Thoracic aorta (tissue), 2 donors: Measurements from ENCODE around the gene TTLL11. TPM values are rescaled to one million over a fixed set of nuclear protein-coding genes. Genes with fewer than 3 reads are reported as not detected.

Experiments used
- ATAC-seq: fragments of 150-250 bp; one replicate; pipeline ENCODE4 v1.8.0; 2017; ENCODE audit warnings: low read depth; ENCODE audit not compliant: insufficient number of reproducible peaks, low FRiP score
- DNase-seq: peaks from one replicate; pipeline ENCODE4 v3.0.0-alpha.2; 2020; ENCODE audit warnings: low spot score
- H3K27ac ChIP-seq, 2 donors: fragments of 200-600 bp; sonication (generic); 1 replicate in 1 of 2; 2 replicates in 1 of 2; pipeline ENCODE4 v1.5.1; 2016; ENCODE audit warnings: mild to moderate bottlenecking in 2 of 2, moderate library complexity in 2 of 2
- H3K27me3 ChIP-seq: fragments of 200-600 bp; sonication (generic); replicated peaks from 2 replicates; pipeline ENCODE4 v1.6.0; 2016; ENCODE audit warnings: mild to moderate bottlenecking; ENCODE audit not compliant: insufficient read depth
- H3K36me3 ChIP-seq: fragments of 200-600 bp; sonication (generic); one replicate; pipeline ENCODE4 v1.5.1; 2016
- H3K4me1 ChIP-seq, 2 donors: fragments of 200-600 bp; sonication (generic); 1 replicate in 1 of 2; 2 replicates in 1 of 2; pipeline versions ENCODE4 v1.5.1 to v1.6.0; 2016; ENCODE audit warnings: low read depth in 2 of 2, mild to moderate bottlenecking in 1 of 2; ENCODE audit not compliant: control insufficient read depth in 1 of 2
- H3K4me3 ChIP-seq: fragments of 200-600 bp; sonication (generic); 2 replicates; pipeline ENCODE4 v1.5.1; 2016; ENCODE audit warnings: mild to moderate bottlenecking
- H3K9me3 ChIP-seq: fragments of 200-600 bp; sonication (generic); 2 replicates; pipeline ENCODE4 v1.5.1; 2016
- CTCF ChIP-seq: fragments of 200-600 bp; sonication (generic); IDR thresholded peaks from one replicate; pipeline ENCODE4 v1.5.1; 2019; ENCODE audit warnings: antibody characterized with exemption
- total RNA-seq, 2 donors: library from RNA; depleted of rRNA; stranded (reverse); fragments of >200 nt; gene quantifications; one replicate each; pipeline versions ENCODE4 v1.1.0 to v1.2.3, GENCODE V29; 2016

Gene TTLL11
- total RNA-seq, 2 donors from 2014 or later = 25.7 to 31.2 TPM

GRCh38 chr9:122051351-122052321 is 41.5 kb downstream of the TTLL11 start:
- no peak overlapping the region for H3K4me3 ChIP-seq
- ATAC-seq (no peak), DNase-seq (no peak)
- no peaks in the 10 kb centered on the region for H3K9me3 ChIP-seq
- TF ChIP-seq CTCF = no peak
- H3K27ac ChIP-seq = no peak overlapping the region
- H3K27me3 ChIP-seq = no peaks in the 10 kb centered on the region
- peaks cover 0 to 15% of the 10 kb centered on the region in 2 donors for H3K4me1 ChIP-seq
- H3K36me3 ChIP-seq = no peaks in the 10 kb centered on the region

- H3K36me3 ChIP-seq = no peaks in the 10 kb centered on the region
- H3K27me3 ChIP-seq = no peaks in the 10 kb centered on the region
- no peaks in the 10 kb centered on the region for H3K9me3 ChIP-seq
- ATAC-seq = no peak
- H3K4me3 ChIP-seq = no peak overlapping the region
- TF ChIP-seq CTCF = no peak
- no peak overlapping the region for H3K27ac ChIP-seq
- H3K4me1 ChIP-seq = peaks cover 0 to 15% of the 10 kb centered on the region in 2 donors
- DNase-seq = no peak
Measured at GRCh38 chr9:122050167-122050566, 42.9 kb downstream of the TTLL11 start.

GRCh38 chr9:122042056-122042455 is 51.1 kb downstream of the TTLL11 start:
- H3K4me1 ChIP-seq = peaks cover 8 to 24% of the 10 kb centered on the region in 2 donors
- H3K27me3 ChIP-seq = no peaks in the 10 kb centered on the region
- DNase-seq = no peak
- H3K9me3 ChIP-seq = no peaks in the 10 kb centered on the region
- no peak overlapping the region for H3K4me3 ChIP-seq
- no peak for TF ChIP-seq CTCF
- no peak overlapping the region for H3K27ac ChIP-seq
- peaks cover 3% of the 10 kb centered on the region for H3K36me3 ChIP-seq
- ATAC-seq = no peak

- Histone ChIP-seq H3K9me3 (no peaks in the 10 kb centered on the region), H3K27ac (no peak overlapping the region), H3K4me1 (peaks cover 8 to 24% of the 10 kb centered on the region in 2 donors), H3K4me3 (no peak overlapping the region), H3K36me3 (peaks cover 3% of the 10 kb centered on the region), H3K27me3 (no peaks in the 10 kb centered on the region)
- ATAC-seq (no peak), DNase-seq (no peak)
- no peak for TF ChIP-seq CTCF
Measured at GRCh38 chr9:122040561-122041242, 52.4 kb downstream of the TTLL11 start.

GRCh38 chr9:122039234-122039633 is 53.9 kb downstream of the TTLL11 start:
- Histone ChIP-seq H3K4me3 (no peak overlapping the region), H3K27ac (no peak overlapping the region), H3K36me3 (peaks cover 3% of the 10 kb centered on the region), H3K27me3 (no peaks in the 10 kb centered on the region), H3K4me1 (peaks cover 8 to 33% of the 10 kb centered on the region in 2 donors), H3K9me3 (no peaks in the 10 kb centered on the region)
- no peak for TF ChIP-seq CTCF
- ATAC-seq (no peak), DNase-seq (no peak)
